GM18951 (cell line): ENCODE results near the gene FOXP1.

Experiments
- POLR2A ChIP-seq: IDR thresholded peaks from 4 replicates; pipeline ENCODE4 v1.6.1; 2011; ENCODE audit warnings: mild to moderate bottlenecking; ENCODE audit not compliant: insufficient read length, insufficient read depth; ENCODE audit errors: extremely low read depth
- in situ Hi-C: fragments of 300-500 bp; cut with MboI; formaldehyde crosslinking; loops from one replicate; pipeline ENCODE4 v1.12.0; 2022; ENCODE audit warnings: low sequenced_read_pairs, mixed read lengths, inconsistent platforms; ENCODE audit not compliant: unreplicated experiment

The FOXP1 gene

GRCh38 chr3:71323558-71323957 lies 260.0 kb downstream of the FOXP1 start:
- in situ Hi-C loops, result no loop called here
- no peak for TF ChIP-seq POLR2A

DNA sequence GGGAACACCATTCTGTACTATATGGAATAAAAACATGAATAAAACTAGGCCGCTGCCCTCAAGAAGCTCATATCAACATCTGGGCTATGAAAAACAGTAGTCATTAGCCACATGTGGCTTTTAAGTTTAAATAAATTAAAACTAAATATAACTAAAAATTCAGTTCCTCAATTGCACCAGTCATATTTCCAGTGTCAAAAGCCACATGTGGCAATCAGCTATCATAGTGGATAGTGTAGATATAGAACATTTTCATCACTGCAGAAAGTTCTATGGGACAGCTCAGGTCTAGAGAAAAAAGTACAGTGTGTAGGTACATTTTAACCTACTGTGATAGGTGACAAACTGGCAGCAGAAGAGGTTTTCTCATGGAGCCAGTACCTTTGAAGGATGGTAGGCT lies 261.4 kb downstream of the FOXP1 start:
- TF ChIP-seq POLR2A, result no peak
- in situ Hi-C loops, result no loop called here

GRCh38 chr3:71319771-71320170 lies 263.8 kb downstream of the FOXP1 start:
- TF ChIP-seq POLR2A, result no peak
- in situ Hi-C loops, result no loop called here

- TF ChIP-seq POLR2A, result no peak
- in situ Hi-C loops, result no loop called here
Observed at GRCh38 chr3:71318458-71318827, 265.1 kb downstream of the FOXP1 start.

DNA sequence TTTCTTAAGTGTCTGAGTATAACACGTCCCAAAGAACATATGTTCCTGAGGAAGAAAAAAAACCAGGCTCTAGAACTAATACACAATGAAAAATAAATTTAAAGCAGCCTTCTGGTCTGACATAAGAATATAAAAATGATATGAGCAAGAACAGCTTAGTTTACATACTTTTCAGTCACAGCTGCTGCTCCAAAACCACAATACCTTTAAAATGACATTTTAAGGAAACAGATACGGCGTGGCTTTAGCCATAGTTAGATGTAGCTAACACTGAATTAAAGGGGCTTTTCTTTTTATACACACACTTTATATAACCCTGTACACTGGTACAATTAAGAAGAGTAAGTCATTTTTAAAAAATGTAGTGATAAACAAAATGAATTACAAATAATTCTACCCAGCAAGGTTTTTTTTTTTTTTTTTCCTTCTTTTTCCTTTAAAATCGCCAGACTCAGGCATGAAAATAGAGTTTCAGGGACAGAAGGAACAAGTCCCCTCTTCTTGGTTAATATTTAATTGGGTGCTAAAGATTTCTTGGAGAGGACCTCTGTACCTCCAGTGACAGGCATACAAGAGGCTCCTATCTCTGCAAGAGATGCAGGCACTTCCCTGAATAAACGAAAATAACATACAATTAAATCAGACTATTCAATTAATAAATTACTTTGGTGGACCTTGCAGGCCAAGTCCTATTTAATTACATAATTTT lies 265.6 kb downstream of the FOXP1 start:
- in situ Hi-C loops, result no loop called here
- no peak for TF ChIP-seq POLR2A

- TF ChIP-seq POLR2A, result no peak
- in situ Hi-C loops, result no loop called here
Observed at GRCh38 chr3:71317140-71317539, 266.4 kb downstream of the FOXP1 start.

GRCh38 chr3:71316066-71316777 lies 267.3 kb downstream of the FOXP1 start:
- TF ChIP-seq POLR2A, result no peak
- in situ Hi-C loops, result no loop called here

DNA sequence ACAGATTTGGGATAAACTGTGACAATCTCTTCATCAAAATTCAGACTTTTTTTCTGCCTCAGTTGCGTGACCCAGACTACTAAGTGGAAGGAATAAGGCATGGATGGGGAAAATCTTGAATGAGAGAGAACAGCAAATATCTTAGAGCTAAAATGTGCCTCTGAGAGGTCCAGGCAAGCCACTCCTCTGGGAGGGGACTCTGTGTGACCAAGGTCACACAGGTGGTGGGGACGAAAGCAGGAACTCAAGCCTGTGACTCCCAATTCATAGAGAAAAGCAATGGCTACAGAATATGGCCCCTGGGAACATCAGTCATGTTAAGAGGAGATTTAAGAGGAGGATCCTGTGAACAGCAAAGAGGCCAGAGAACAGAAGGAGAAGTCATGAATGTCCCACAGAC lies 268.1 kb downstream of the FOXP1 start:
- no peak for TF ChIP-seq POLR2A
- in situ Hi-C loops, result no loop called here

- in situ Hi-C loops, result no loop called here
- no peak for TF ChIP-seq POLR2A
Observed at GRCh38 chr3:71313844-71314243, 269.7 kb downstream of the FOXP1 start.

DNA sequence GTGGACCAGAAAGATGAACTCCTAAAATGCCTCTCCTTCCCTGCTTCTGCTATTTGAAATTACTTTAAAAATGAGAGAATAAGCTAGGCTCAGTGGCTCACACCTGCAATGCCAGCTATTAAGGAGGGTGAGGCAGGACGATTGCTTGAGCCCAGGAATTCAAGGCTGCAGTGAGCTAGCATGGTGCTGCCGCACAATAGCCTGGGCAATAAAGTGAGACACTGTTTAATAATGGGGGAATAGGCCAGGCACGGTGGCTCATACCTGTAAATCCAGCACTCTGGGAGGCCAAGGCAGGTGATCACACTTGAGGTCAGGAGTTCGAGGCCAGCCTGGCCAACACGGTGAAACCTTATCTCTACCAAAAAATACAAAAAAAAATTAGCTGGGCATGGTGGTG lies 271.1 kb downstream of the FOXP1 start:
- in situ Hi-C loops, result no loop called here
- TF ChIP-seq POLR2A, result no peak

DNA sequence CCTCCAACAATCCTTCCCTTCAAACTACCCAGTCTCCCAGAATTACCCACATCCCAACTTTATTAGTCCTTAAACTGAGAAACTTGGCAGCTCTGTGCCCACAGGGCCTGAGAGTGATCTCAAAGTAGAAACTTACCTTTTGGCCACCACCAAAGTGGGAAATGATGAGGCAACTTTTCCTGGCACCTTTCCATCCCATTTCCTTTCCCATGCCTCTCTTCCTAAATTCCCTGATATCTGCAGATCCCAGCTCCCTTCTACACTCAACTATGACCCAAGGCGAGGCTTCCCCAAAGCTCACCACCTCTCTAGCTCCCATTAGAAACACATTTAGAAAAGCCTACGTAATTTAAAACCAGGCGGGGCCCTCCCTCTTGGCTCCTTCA lies 271.9 kb downstream of the FOXP1 start:
- no peak for TF ChIP-seq POLR2A
- in situ Hi-C loops, result no loop called here

GRCh38 chr3:71310980-71311660 lies 272.4 kb downstream of the FOXP1 start:
- no peak for TF ChIP-seq POLR2A
- in situ Hi-C loops, result no loop called here

DNA sequence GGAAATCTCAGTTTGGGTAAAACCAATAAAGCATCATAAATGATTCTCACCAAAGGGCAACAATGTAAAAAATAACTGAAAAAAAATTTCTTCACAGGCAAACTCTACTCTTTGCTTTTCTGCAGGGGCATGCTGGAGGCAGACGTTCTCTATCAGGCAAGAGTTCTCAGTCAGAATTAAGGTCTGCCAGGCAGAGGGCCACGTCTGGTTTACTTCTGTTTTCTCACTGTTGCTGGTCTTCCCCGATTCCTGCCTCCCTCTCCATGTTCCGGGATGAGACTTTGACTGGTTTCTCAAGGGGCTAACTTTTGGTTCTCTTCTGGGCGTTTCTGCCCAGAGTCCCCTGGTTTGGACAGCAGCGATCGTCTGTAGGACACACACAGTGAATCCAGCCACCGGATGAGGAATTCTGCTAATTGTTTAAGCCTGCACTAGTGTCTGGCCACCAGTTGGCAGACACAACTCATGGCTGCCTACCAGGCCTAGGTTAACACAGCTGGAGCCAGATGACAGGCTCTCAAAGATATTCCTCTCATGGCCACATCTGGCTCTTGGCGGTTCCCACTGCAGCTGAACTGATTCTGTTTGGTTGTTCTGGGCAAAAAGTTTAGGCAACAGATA lies 273.1 kb downstream of the FOXP1 start:
- no peak for TF ChIP-seq POLR2A

More for the DNA sequence above, 273.1 kb downstream of the FOXP1 start:
- in situ Hi-C loops, result no loop called here
